Neural cell (in vitro differentiated cells): Measurements from ENCODE around the gene THADA. TPM values are rescaled to one million over a fixed set of nuclear protein-coding genes. Genes with fewer than 3 reads are reported as not detected.

ENCODE experiments used
- H2AFZ ChIP-seq: fragments of 200-600, 300-800 bp; sonication (generic), shearing (Covaris generic); 2 replicates; pipeline ENCODE4 v1.6.0; 2014; ENCODE audit warnings: low read depth, mild to moderate bottlenecking, antibody characterized with exemption, low read length, moderate library complexity
- H3F3A ChIP-seq: fragments of 200-600 bp; shearing (Covaris generic); 2 replicates; pipeline ENCODE4 v1.6.1; 2016; ENCODE audit warnings: mild to moderate bottlenecking, moderate library complexity, mixed read lengths, antibody characterized with exemption, low read length; ENCODE audit not compliant: insufficient read depth, poor library complexity, severe bottlenecking
- H3K27ac ChIP-seq: fragments of 200-600, 300-800 bp; sonication (generic), shearing (Covaris generic); 2 replicates; pipeline ENCODE4 v1.5.1; 2014; ENCODE audit warnings: mild to moderate bottlenecking, low read length, moderate library complexity
- H3K27me3 ChIP-seq: fragments of 300-800, 200-600 bp; sonication (generic), shearing (Covaris generic); 2 replicates; pipeline ENCODE4 v1.6.0; 2014; ENCODE audit warnings: mild to moderate bottlenecking, low read depth, low read length, moderate library complexity; ENCODE audit not compliant: insufficient read depth
- H3K36me3 ChIP-seq: fragments of 300-800, 200-600 bp; sonication (generic), shearing (Covaris generic); 2 replicates; pipeline ENCODE4 v1.5.1; 2014; ENCODE audit warnings: mild to moderate bottlenecking, antibody characterized with exemption, low read length, moderate library complexity; ENCODE audit not compliant: insufficient read depth
- H3K4me2 ChIP-seq: fragments of 300-800, 200-600 bp; sonication (generic), shearing (Covaris generic); 2 replicates; pipeline ENCODE4 v1.6.0; 2014; ENCODE audit warnings: mild to moderate bottlenecking, low read length
- H3K4me3 ChIP-seq: fragments of 300-800, 200-600 bp; sonication (generic), shearing (Covaris generic); 2 replicates; pipeline ENCODE4 v1.5.1; 2014; ENCODE audit warnings: mild to moderate bottlenecking, low read length, moderate library complexity
- H3K79me2 ChIP-seq: fragments of 200-600 bp; shearing (Covaris generic); replicated peaks from 2 replicates; pipeline ENCODE4 v1.6.0; 2014; ENCODE audit warnings: mild to moderate bottlenecking, low read length, moderate library complexity; ENCODE audit not compliant: insufficient read depth
- H3K9ac ChIP-seq: fragments of 300-800, 200-600 bp; sonication (generic), shearing (Covaris generic); 2 replicates; pipeline ENCODE4 v1.6.1; 2016; ENCODE audit warnings: mild to moderate bottlenecking, low read length, mixed read lengths
- H3K9me2 ChIP-seq: fragments of 200-600 bp; shearing (Covaris generic); 2 replicates; pipeline ENCODE4 v1.6.1; 2016; ENCODE audit warnings: mild to moderate bottlenecking, low read length, mixed read lengths; ENCODE audit not compliant: insufficient read depth
- H3K9me3 ChIP-seq: fragments of 200-600, 300-800 bp; sonication (generic), shearing (Covaris generic); 2 replicates; pipeline ENCODE4 v1.6.1; 2016; ENCODE audit warnings: mild to moderate bottlenecking, mixed run types, low read length, moderate library complexity, mixed read lengths
- H4K20me1 ChIP-seq: fragments of 200-600 bp; shearing (Covaris generic); 2 replicates; pipeline ENCODE4 v1.6.1; 2016; ENCODE audit warnings: mild to moderate bottlenecking, mixed run types; ENCODE audit not compliant: insufficient read depth
- CTCF ChIP-seq: fragments of 450-650 bp; IDR thresholded peaks from 2 replicates; pipeline ENCODE4 v1.5.1; 2014; ENCODE audit warnings: antibody characterized with exemption, mild to moderate bottlenecking, moderate library complexity; ENCODE audit not compliant: poor library complexity, severe bottlenecking
- EP300 ChIP-seq: fragments of 450-650 bp; conservative IDR thresholded peaks from 2 replicates; pipeline ENCODE4 v1.6.1; 2014; ENCODE audit warnings: antibody characterized with exemption, mild to moderate bottlenecking, moderate library complexity; ENCODE audit not compliant: poor library complexity, severe bottlenecking
- EZH2 ChIP-seq: fragments of 200-600, 300-800 bp; shearing (Covaris generic), sonication (generic); IDR thresholded peaks from 2 replicates; pipeline ENCODE4 v1.6.1; 2014; ENCODE audit warnings: antibody characterized with exemption, low read length, borderline replicate concordance, mild to moderate bottlenecking; ENCODE audit not compliant: insufficient read depth, poor library complexity, severe bottlenecking
- MXI1 ChIP-seq: fragments of 450-650 bp; conservative IDR thresholded peaks from 2 replicates; pipeline ENCODE4 v1.6.1; 2014; ENCODE audit warnings: antibody characterized with exemption, mild to moderate bottlenecking; ENCODE audit not compliant: poor library complexity, severe bottlenecking
- POLR2AphosphoS5 ChIP-seq: IDR thresholded peaks from 2 replicates; pipeline ENCODE4 v1.6.1; 2012
- RAD21 ChIP-seq: fragments of 450-650 bp; conservative IDR thresholded peaks from 2 replicates; pipeline ENCODE4 v1.6.1; 2014; ENCODE audit warnings: antibody characterized with exemption, mild to moderate bottlenecking, moderate library complexity
- REST ChIP-seq: IDR thresholded peaks from 2 replicates; pipeline ENCODE4 v1.6.1; 2012; ENCODE audit warnings: borderline replicate concordance
- SMC3 ChIP-seq: fragments of 450-650 bp; conservative IDR thresholded peaks from 2 replicates; pipeline ENCODE4 v1.6.1; 2014; ENCODE audit warnings: antibody characterized with exemption, mild to moderate bottlenecking, moderate library complexity; ENCODE audit not compliant: poor library complexity
- TAF1 ChIP-seq: IDR thresholded peaks from 2 replicates; pipeline ENCODE4 v1.6.1; 2012; ENCODE audit warnings: low read depth
- polyA plus RNA-seq: library from polyadenylated mRNA; depleted of rRNA; stranded (reverse); fragments of >200 nt; gene quantifications from 2 replicates; pipeline ENCODE4 v1.2.3, GENCODE V29; 2014

The THADA gene
- polyA plus RNA-seq, 1 donor from 2014 or later, result 8.5 TPM

GRCh38 chr2:43288417-43289305 is 307.2 kb downstream of the THADA start:
- Histone ChIP-seq H3F3A (no peaks in the 10 kb centered on the region), H3K27me3 (no peaks in the 10 kb centered on the region), H3K9me3 (peaks cover 7% of the 10 kb centered on the region), H3K4me2 (no peak overlapping the region), H2AFZ (no peak overlapping the region), H3K9ac (no peak overlapping the region), H4K20me1 (no peaks in the 10 kb centered on the region), H3K9me2 (no peaks in the 10 kb centered on the region), H3K27ac (no peak overlapping the region), H3K36me3 (no peaks in the 10 kb centered on the region), H3K79me2 (no peaks in the 10 kb centered on the region), H3K4me3 (no peak overlapping the region)
- TF ChIP-seq TAF1 (no peak), POLR2AphosphoS5 (no peak), CTCF (no peak), EZH2 (no peak), RAD21 (no peak), MXI1 (no peak), REST (no peak), EP300 (no peak), SMC3 (no peak)

GRCh38 chr2:43285987-43286386 is 309.9 kb downstream of the THADA start:
- Histone ChIP-seq H3K36me3 (no peaks in the 10 kb centered on the region), H2AFZ (no peak overlapping the region), H3K4me3 (no peak overlapping the region), H3K27ac (no peak overlapping the region), H3F3A (no peaks in the 10 kb centered on the region), H3K27me3 (no peaks in the 10 kb centered on the region), H3K9ac (no peak overlapping the region), H3K79me2 (no peaks in the 10 kb centered on the region), H4K20me1 (no peaks in the 10 kb centered on the region), H3K9me3 (peaks cover 7% of the 10 kb centered on the region), H3K9me2 (no peaks in the 10 kb centered on the region), H3K4me2 (no peak overlapping the region)
- no peak for TF ChIP-seq RAD21
- no peak for TF ChIP-seq MXI1
- no peak for TF ChIP-seq REST
- TF ChIP-seq CTCF, result no peak
- TF ChIP-seq EP300, result no peak
- no peak for TF ChIP-seq EZH2
- no peak for TF ChIP-seq SMC3
- TF ChIP-seq POLR2AphosphoS5, result no peak
- TF ChIP-seq TAF1, result no peak
